Breast epithelium (tissue), 4 donors: ENCODE results near the gene DUSP28. TPM values are rescaled to one million over a fixed set of nuclear protein-coding genes. Genes with fewer than 3 reads are reported as not detected.

ENCODE experiments used
- DNase-seq, 2 donors: peaks; one replicate each; pipeline ENCODE4 v3.0.0-alpha.2; 2019; ENCODE audit warnings: low spot score in 2 of 2
- H3K27ac ChIP-seq, 2 donors: fragments of 200-600 bp; sonication (generic) in 1 of 2; one replicate each; pipeline ENCODE4 v1.5.1; 2016 to 2019; ENCODE audit warnings: mild to moderate bottlenecking in 1 of 2
- H3K27me3 ChIP-seq, 2 donors: fragments of 200-600 bp; sonication (generic) in 1 of 2; one replicate each; pipeline versions ENCODE4 v1.5.1 to v1.6.0; 2017 to 2019; ENCODE audit warnings: control low read depth in 1 of 2, mild to moderate bottlenecking in 1 of 2
- H3K36me3 ChIP-seq: fragments of 200-600 bp; one replicate; pipeline ENCODE4 v1.5.1; 2019
- H3K4me1 ChIP-seq, 2 donors: fragments of 200-600 bp; sonication (generic); one replicate each; pipeline ENCODE4 v1.5.1; 2016 to 2019; ENCODE audit warnings: control low read depth in 1 of 2
- H3K4me3 ChIP-seq, 3 donors: fragments of 200-600 bp; sonication (generic); 1 replicate in 2 of 3; 2 replicates in 1 of 3; pipeline ENCODE4 v1.5.1; 2016 to 2019; ENCODE audit warnings: mild to moderate bottlenecking in 3 of 3, moderate library complexity in 2 of 3
- H3K9me3 ChIP-seq, 2 donors: fragments of 200-600 bp; sonication (generic) in 1 of 2; one replicate each; pipeline ENCODE4 v1.5.1; 2016 to 2019; ENCODE audit warnings: control low read depth in 1 of 2
- CTCF ChIP-seq, 3 donors: fragments of 450-650 bp; IDR thresholded peaks; one replicate each; pipeline ENCODE4 v1.5.1; 2016 to 2017; ENCODE audit warnings: antibody characterized with exemption in 3 of 3, mild to moderate bottlenecking in 3 of 3, moderate library complexity in 3 of 3
- POLR2A ChIP-seq: fragments of 450-650 bp; IDR thresholded peaks from one replicate; pipeline ENCODE4 v1.6.1; 2016; ENCODE audit warnings: antibody characterized with exemption, mild to moderate bottlenecking, moderate library complexity
- POLR2AphosphoS5 ChIP-seq, 3 donors: sonication (generic); formaldehyde crosslinking; IDR thresholded peaks; one replicate each; pipeline ENCODE4 v1.6.1; 2017; ENCODE audit warnings: antibody characterized with exemption in 3 of 3
- intact Hi-C: fragments of 100-400 bp; cut with DNase I; formaldehyde crosslinking; loops from one replicate; pipeline ENCODE4 v1.15.1; 2023; ENCODE audit warnings: low total_unique reads
- total RNA-seq, 3 donors: library from RNA; depleted of rRNA; stranded (reverse); fragments of >200 nt; gene quantifications; one replicate each; pipeline ENCODE4 v1.1.0, GENCODE V29; 2016

The DUSP28 gene
- total RNA-seq, 3 donors from 2014 or later: 5.9 to 8.8 (median 6.9) TPM

- Histone ChIP-seq H3K27ac (no peak overlapping the region), H3K36me3 (peaks cover 8% of the 10 kb centered on the region), H3K9me3 (peaks cover 4 to 10% of the 10 kb centered on the region in 2 donors), H3K4me1 (no peaks in the 10 kb centered on the region), H3K27me3 (no peaks in the 10 kb centered on the region), H3K4me3 (no peak overlapping the region)
- TF ChIP-seq CTCF (IDR thresholded peaks at IDR 0.05): no peak
- TF ChIP-seq POLR2A: no peak
- no peak for TF ChIP-seq POLR2AphosphoS5 (IDR thresholded peaks at IDR 0.05)
- intact Hi-C loops: no loop called here
- DNase-seq: no peak
These were observed 32.9 kb upstream of the DUSP28 start for GRCh38 chr2:240527153-240527750.

- DNase-seq: peak in 1 of 2 donors; percentile 42
- H3K4me3 ChIP-seq: no peak overlapping the region
- H3K27ac ChIP-seq: no peak overlapping the region
- H3K36me3 ChIP-seq: peaks cover 8% of the 10 kb centered on the region
- H3K9me3 ChIP-seq: peaks cover 10 to 21% of the 10 kb centered on the region in 2 donors
- intact Hi-C loops: no loop called here
- TF ChIP-seq POLR2A (no peak), CTCF (IDR thresholded peaks at IDR 0.05) (no peak), POLR2AphosphoS5 (IDR thresholded peaks at IDR 0.05) (no peak)
- no peaks in the 10 kb centered on the region for H3K4me1 ChIP-seq
- H3K27me3 ChIP-seq: no peaks in the 10 kb centered on the region
These were observed 31.6 kb upstream of the DUSP28 start for GRCh38 chr2:240528406-240529040.

GRCh38 chr2:240529344-240529999 lies 30.7 kb upstream of the DUSP28 start:
- intact Hi-C loops: no loop called here
- Histone ChIP-seq H3K27me3 (no peaks in the 10 kb centered on the region), H3K36me3 (peaks cover 8% of the 10 kb centered on the region), H3K4me3 (no peak overlapping the region), H3K27ac (no peak overlapping the region), H3K4me1 (no peaks in the 10 kb centered on the region), H3K9me3 (peaks cover 10 to 21% of the 10 kb centered on the region in 2 donors)
- TF ChIP-seq POLR2A (no peak), CTCF (IDR thresholded peaks at IDR 0.05) (no peak), POLR2AphosphoS5 (IDR thresholded peaks at IDR 0.05) (no peak)
- peak in 1 of 2 donors; percentile 27 for DNase-seq

GRCh38 chr2:240530181-240530580 lies 30.0 kb upstream of the DUSP28 start:
- intact Hi-C loops: no loop called here
- H3K36me3 ChIP-seq: peaks cover 8% of the 10 kb centered on the region
- TF ChIP-seq CTCF (IDR thresholded peaks at IDR 0.05) (no peak), POLR2A (no peak), POLR2AphosphoS5 (IDR thresholded peaks at IDR 0.05) (no peak)
- no peak overlapping the region for H3K27ac ChIP-seq
- H3K27me3 ChIP-seq: no peaks in the 10 kb centered on the region
- no peak overlapping the region for H3K4me3 ChIP-seq
- no peaks in the 10 kb centered on the region for H3K4me1 ChIP-seq
- DNase-seq: peak in 1 of 2 donors; percentile 9
- peaks cover 10 to 21% of the 10 kb centered on the region in 2 donors for H3K9me3 ChIP-seq

DNA sequence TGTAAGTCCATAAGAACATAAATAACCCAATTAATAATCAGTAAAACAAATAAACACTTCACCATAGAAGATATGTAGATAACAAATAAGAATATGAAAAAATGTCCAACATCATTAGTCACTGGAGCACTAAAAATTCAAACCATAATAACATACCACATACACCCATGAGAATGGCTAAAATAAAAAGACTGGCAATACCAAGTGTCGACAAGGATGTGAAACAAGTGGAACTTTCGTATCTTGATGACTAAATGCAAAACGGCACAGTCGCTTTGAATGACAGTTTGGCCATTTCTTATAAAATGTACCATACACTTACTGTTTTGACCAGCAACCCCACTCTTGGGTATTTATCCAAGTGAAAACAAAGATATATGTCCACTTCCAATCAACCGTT lies 29.1 kb upstream of the DUSP28 start:
- Histone ChIP-seq H3K9me3 (peaks cover 10 to 21% of the 10 kb centered on the region in 2 donors), H3K4me3 (no peak overlapping the region), H3K27ac (no peak overlapping the region), H3K27me3 (no peaks in the 10 kb centered on the region), H3K4me1 (no peaks in the 10 kb centered on the region), H3K36me3 (peaks cover 8% of the 10 kb centered on the region)
- TF ChIP-seq POLR2A (no peak), POLR2AphosphoS5 (IDR thresholded peaks at IDR 0.05) (no peak), CTCF (IDR thresholded peaks at IDR 0.05) (no peak)
- no peak for DNase-seq
- intact Hi-C loops: no loop called here
